ENCODE measurements around the gene TPSG1. TPM values are rescaled to one million over a fixed set of nuclear protein-coding genes. Genes with fewer than 3 reads are reported as not detected.

Gene TPSG1
- total RNA-seq, 1 experiment from 2014 or later, result not detected

DNA sequence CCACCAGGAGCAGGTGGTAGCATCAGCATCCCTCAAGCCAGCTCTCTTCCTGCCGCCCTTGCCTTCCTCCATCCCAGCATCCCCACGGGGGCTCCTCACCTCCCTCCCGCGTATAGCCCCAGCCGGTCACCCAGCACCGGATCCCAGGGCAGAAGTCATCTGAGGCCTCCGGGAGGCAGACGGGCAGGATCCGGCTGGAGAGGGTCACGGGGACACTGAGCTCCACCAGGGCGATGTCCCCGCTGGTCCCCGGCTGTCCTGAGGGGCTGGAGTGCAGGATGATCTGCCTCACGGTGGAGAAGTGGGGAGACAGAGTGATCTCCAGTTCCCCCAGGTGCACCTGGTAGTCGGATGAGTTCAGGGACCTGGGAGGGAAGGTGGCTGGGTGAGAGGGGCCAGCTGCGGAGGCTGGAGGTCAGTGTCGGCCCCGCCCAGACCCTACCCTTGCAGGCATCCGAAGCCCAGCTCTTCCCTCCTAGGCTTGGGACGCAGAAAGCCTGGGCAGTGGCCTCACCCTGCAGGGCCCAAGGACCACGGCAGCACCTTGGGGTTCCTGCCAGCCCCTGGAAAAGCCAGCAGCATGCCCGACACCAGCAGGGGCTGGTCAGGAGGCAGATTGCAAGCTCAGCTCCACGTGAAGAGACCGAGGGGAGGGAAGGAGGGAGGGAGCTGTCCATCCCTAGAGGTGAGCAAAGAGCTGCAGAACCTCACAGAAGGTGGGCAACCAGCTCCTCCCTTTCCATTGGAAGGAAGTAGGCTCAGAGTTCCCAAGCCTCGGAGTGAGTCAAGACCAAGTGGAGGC is 2.3 kb downstream of the TPSG1 start:
- TF ChIP-seq CTCF (conservative IDR thresholded peaks at IDR 0.05), result no peak
- no peaks in the 10 kb centered on the region for H3K4me1 ChIP-seq (ENCODE audit: insufficient read depth, low read length)

More for the DNA sequence above, 2.3 kb downstream of the TPSG1 start:
- no peaks in the 10 kb centered on the region for H3K23me2 ChIP-seq (ENCODE audit: insufficient read length, low read depth, low read length, poor library complexity, severe bottlenecking)
- H3K4me2 ChIP-seq (ENCODE audit: insufficient read depth, insufficient read length, low read length), result no peak overlapping the region
- H2AFZ ChIP-seq (ENCODE audit: low read length), result no peak overlapping the region
- no peak overlapping the region for H3K4ac ChIP-seq (ENCODE audit: low read depth, low read length)
- no peak overlapping the region for H2BK120ac ChIP-seq (ENCODE audit: low read depth, low read length, poor library complexity, severe bottlenecking)
- H3K4me1 Mint-ChIP-seq, result peaks cover 0 to 2% of the 10 kb centered on the region in 2 experiments; a peak in 1 of 4 replicates
- H3K18ac ChIP-seq (ENCODE audit: insufficient read length, low read depth, low read length), result no peak overlapping the region
- H2BK20ac ChIP-seq (ENCODE audit: low read depth, low read length, poor library complexity, severe bottlenecking), result no peak overlapping the region
- H3K9ac ChIP-seq (ENCODE audit: extremely low read depth, insufficient read length, low read length), result no peak overlapping the region
- H3K79me1 ChIP-seq (ENCODE audit: insufficient read depth, low read depth, low read length, poor library complexity, severe bottlenecking), result no peaks in the 10 kb centered on the region
- H2BK15ac ChIP-seq (ENCODE audit: low read depth, low read length), result no peak overlapping the region
- no peak overlapping the region for H2BK12ac ChIP-seq (ENCODE audit: insufficient read length, low read depth, low read length)
- DNase-seq, result no peak
- H3K9me3 Mint-ChIP-seq, result peaks cover 0 to 3% of the 10 kb centered on the region in 2 experiments; a peak in 1 of 5 replicates
- H3K23ac ChIP-seq (ENCODE audit: insufficient read length, low read depth, low read length), result no peak overlapping the region
- H3K9me3 ChIP-seq (ENCODE audit: control insufficient read depth, low read depth, low read length), result no peaks in the 10 kb centered on the region
- no peak overlapping the region for H4K8ac ChIP-seq (replicated peaks; ENCODE audit: insufficient read length, low read depth, low read length)
- no peak overlapping the region for H3K27ac Mint-ChIP-seq
- H3K27ac ChIP-seq (ENCODE audit: insufficient read length, low read depth, low read length), result no peak overlapping the region
- H4K5ac ChIP-seq (ENCODE audit: insufficient read length, low read depth, low read length), result no peak overlapping the region
- H3K79me2 ChIP-seq (ENCODE audit: insufficient read depth, low read length), result no peaks in the 10 kb centered on the region
- H2AK5ac ChIP-seq (ENCODE audit: insufficient read length, low read length), result no peak overlapping the region
- H4K20me1 ChIP-seq (ENCODE audit: control insufficient read depth, insufficient read depth, insufficient read length), result no peaks in the 10 kb centered on the region
- WGBS (ENCODE audit: extremely low coverage, insufficient read length, low lambda C conversion rate), result no CpG with 5 or more reads among the region's 25 CpGs
- no peaks in the 10 kb centered on the region for H3K27me3 ChIP-seq (ENCODE audit: insufficient read depth, low read length)
- no peak overlapping the region for H3K14ac ChIP-seq (ENCODE audit: insufficient read depth, low read length)
- no peak overlapping the region for H3K56ac ChIP-seq (ENCODE audit: insufficient read length, low read depth, low read length)
- no peak overlapping the region for H3T11ph ChIP-seq (ENCODE audit: low read length)
- no peak overlapping the region for H3K4me3 Mint-ChIP-seq
- H2BK5ac ChIP-seq (ENCODE audit: insufficient read length, low read length), result no peak overlapping the region
- peaks cover 8% of the 10 kb centered on the region for H3K27me3 Mint-ChIP-seq (ENCODE audit: low read depth)
- H3K36me3 Mint-ChIP-seq (ENCODE audit: insufficient read depth in 1 of 3, low read depth in 3 of 3), result peaks cover 7 to 14% (median 11%) of the 10 kb centered on the region in 3 experiments; a peak in 6 of 7 replicates
- H4K91ac ChIP-seq (ENCODE audit: insufficient read length, low read depth, low read length), result no peak overlapping the region

Data from H9 (cell line).